GM18951 (cell line): ENCODE data around the gene ABHD17A.

Experiments
- POLR2A ChIP-seq: IDR thresholded peaks from 4 replicates; pipeline ENCODE4 v1.6.1; 2011; ENCODE audit warnings: mild to moderate bottlenecking; ENCODE audit not compliant: insufficient read length, insufficient read depth; ENCODE audit errors: extremely low read depth
- in situ Hi-C: fragments of 300-500 bp; cut with MboI; formaldehyde crosslinking; loops from one replicate; pipeline ENCODE4 v1.12.0; 2022; ENCODE audit warnings: low sequenced_read_pairs, mixed read lengths, inconsistent platforms; ENCODE audit not compliant: unreplicated experiment

ABHD17A gene

DNA sequence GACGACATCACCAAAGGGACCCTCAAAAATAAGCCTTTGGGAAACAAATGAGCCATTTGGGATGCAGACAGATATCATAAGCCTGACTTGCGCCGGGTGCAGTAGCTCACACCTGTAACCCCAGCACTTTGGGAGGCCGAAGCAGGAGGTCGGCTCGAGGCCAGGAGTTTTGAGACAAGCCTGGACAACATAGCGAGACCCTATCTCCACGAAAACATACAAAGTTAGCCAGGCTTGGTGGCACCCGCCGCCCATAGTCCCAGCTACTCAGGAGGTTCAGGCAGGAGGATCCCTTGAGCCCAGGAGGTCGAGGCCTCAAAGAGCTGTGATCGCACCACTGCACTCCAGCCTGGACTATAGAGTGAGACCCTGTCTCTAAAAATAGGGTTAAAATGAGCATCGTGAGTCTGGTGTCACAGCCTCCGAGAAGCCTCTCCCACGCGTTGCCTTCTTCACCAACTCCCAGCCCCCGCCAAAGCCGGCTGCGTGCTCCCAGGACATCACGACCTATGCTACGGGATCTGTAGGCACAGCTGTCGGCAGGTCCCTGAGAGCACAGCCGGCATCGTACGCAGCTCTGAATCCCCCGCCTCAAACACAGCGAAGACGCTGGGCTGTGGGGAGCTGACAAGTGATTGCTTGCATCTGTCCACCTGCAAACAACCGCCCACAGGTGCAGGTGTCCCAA is 38.6 kb downstream of the ABHD17A start:
- in situ Hi-C loops, result no loop called here
- TF ChIP-seq POLR2A, result no peak

DNA sequence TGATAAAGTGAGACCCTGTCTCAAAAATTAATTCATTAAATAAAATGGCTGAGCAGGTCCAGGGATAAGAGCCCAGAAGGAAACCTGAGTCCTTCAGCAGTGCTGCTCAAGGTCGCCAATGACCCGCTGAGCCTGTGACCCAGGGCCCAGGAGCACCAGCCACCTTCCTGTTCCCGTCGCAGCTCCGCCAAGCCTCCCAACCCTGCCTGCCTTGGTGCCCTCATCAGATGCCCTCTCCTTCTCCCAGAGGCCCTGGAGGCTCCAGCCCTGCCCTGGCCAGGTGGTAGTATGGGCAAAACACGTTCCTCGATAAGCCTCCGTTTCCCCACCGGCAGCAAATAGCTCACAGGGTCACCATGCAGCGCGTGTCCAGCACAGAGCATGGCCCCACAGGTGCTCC is 39.7 kb downstream of the ABHD17A start:
- in situ Hi-C loops, result no loop called here
- no peak for TF ChIP-seq POLR2A

DNA sequence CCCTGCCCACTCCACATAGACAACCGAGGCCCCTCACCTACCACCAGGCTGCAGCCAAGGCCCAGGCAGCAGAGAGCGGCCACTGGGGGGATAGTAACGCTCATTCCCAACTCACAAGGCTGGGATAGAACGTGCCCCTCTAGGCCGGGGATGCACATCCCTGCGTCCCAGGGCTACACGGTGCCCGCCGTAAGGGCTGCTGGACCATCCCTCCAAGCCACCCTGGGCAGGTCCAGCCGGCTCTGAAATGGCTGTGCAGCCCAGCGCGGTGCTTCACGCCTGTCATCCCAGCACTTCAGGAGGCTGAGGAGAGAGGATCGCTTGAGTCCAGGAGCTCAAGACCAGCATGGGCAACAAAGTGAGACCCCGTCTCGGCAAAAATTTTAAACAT is 40.2 kb downstream of the ABHD17A start:
- in situ Hi-C loops, result no loop called here
- no peak for TF ChIP-seq POLR2A

DNA sequence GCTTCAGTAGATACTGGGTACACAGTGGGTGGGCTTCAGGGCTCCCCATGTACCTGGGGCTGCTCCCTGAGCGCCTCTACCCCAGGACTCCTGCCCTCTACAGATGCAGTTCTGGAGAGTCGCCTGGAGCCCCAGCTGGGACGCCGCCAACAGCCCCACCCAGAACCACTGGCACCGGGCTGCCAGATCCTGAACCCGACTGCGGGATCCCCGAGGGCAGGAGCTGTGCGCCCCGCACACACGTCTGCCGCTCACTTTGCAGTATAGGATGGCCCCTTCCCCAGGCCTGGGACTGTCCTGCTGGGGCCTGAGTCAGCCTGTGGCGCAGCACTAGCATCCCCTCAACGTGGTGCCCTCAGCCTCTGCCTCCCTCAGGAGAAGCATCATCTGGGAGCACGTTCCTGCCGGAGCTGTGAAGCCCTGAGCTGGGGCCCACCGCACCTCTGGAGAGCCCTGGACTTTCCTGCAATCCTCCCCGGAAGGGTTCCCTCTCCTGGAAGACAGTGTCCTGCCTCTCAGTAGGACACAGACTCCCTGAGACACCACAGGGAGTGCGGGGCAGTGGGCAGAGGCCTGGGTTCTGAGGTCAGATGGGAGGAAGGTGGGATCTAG is 40.7 kb downstream of the ABHD17A start:
- in situ Hi-C loops, result no loop called here
- no peak for TF ChIP-seq POLR2A

DNA sequence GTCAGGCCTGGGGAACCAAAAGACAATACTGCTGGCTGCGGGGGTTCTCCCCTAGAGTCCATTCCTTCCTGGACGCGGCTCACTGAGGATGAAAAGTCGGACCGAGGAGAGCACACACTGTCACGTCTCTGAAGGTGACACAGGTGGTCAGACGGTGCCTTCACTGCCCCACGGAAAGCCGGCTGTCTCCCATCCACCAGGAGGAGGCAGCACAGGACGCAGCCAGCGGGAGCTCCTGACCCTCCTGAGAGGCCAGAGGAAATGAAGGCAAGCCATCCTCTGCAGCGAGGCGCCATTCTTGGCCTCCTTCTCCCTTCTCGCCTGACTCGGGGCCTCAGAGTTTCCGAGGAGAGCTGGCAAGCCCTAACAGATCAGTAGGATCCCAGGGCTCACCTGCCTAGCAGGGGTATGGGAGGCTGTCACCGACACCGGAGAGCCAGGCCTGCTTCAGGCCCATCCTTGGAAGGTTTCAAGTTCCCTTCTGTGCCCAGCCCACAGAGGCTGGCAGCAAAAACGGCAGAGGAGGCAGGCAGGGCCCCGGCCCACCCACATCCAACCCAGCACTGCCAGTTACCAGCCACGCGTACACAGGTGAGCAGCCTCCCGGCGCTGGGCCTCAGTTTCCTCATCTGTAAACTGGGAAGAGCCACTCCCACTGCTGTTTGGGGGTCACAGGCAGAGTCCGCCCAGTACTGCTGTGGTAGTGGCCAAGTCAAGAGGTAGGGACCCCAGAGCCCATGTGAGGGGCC is 41.5 kb downstream of the ABHD17A start:
- in situ Hi-C loops, result no loop called here
- no peak for TF ChIP-seq POLR2A

DNA sequence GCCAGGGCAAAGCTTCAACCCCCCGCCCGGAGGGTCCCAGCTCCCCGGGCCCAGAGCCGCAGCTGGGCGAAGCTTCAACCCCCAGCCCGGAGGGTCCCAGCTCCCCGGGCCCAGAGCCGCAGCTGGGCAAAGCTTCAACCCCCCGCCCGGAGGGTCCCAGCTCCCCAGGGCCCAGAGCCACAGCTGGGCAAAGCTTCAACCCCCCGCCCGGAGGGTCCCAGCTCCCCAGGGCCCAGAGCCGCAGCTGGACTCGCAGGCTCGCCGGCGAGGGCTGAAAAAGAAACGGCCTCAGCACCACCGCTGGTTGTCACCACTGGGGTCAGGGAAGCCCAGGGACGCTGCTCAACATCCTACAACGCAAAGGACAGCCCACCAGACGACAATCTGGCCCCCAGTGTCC is 42.2 kb downstream of the ABHD17A start:
- TF ChIP-seq POLR2A, result no peak
- in situ Hi-C loops, result no loop called here

DNA sequence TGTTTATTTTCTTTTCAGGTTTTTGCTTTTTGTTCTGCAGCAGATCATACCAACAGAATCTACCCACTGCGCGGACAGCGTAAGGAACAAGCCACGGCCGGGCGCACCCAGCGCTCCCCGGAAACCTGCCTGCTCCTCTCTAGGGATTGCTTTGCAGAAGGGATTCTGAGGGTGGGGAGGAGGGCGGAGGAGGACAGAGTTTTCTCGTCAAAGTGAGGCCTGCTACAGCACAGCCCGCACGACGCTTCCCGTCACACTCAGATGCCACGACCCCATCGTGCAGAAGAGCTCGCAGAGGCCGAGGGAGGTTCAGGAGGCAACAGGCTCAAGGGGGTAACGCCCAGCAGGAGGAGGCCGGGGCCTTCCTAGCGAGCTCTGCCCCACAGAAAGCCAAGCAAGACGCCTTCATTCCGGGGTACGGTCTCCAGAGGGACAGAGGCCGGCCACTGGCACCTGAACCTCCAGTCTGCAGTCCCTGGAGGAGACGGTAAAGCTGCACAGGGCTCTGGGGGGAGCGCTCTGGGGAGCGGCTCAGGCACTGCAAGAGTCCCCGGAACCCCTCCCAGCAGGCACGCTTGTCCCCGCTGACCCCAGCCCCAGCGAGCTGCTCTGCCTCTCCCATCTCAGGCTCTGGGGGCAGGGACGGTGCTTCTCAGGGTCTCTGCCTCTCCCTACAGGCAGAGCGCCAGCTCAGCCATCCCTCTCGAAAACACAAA is 43.9 kb downstream of the ABHD17A start:
- TF ChIP-seq POLR2A, result no peak
- in situ Hi-C loops, result no loop called here

DNA sequence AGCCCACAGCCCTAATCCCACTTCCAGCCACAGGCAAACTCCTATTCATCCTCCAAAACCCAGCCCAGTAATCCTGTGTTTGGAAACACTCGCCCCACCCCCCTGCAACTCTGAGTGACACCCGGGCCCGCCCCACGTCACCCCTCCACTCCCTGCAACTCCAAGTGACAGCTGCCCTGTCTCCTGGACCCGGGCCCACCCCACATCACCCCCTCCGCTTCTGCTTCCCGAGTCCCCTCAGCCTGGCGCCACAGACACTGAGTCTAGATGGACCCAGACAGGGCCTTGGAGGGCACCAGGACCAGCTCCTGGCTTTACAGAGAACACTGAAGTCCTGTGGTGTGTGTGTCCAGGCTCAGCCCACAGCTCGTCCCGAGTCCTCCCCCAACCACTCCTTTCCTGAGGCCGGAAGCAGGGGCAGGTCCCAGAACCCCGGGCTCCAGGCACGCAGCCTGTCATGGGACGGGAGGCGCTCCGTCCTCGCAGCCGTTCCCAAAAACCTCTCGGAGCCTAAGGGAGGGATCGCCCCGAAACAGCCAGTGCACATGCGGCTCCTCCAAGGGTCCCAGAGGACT is 44.7 kb downstream of the ABHD17A start:
- in situ Hi-C loops, result no loop called here

DNA sequence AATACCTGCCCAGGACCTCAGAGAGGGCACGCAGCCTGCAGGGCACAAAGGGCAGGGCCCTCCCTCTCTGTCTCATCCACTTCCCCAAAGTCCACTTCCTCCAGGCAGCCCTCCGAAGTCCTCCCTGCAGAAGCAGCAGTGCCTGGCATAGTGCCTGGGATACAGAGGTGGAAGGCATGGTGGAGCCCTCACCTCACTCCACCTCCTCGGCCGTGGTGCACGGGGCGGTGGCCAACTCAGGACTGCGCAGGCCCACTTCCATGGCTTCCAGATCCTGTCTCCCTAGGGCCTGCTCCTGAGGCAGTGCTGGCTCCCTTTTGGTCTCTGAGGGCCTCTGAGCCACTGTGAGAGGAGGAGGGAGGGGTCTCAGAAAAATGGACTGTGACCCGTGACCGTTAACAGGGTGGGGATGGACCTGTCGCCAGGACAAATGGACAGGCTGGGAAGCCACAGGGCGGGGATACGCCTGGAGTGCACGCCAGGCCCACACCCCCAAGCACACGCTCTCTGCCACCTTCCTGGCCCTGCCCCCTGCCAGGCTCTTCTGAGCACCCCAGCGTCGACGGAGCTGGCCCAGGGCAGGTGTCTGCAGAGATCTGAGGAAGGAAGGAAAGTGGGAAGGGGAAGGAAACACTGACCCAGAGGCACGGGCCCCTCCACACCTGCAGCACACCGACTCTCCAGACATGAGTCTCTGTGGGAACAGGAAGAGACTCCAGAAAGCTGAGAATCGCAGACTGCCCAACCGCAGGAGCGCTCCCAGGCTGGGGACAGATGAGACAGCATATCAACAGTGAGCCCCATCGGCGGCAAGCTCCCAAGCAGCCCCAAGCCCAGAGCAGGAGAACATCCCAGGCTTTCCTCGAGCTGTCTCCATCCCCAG is 45.4 kb downstream of the ABHD17A start:
- in situ Hi-C loops, result no loop called here
- no peak for TF ChIP-seq POLR2A

More for the DNA sequence above, 44.7 kb downstream of the ABHD17A start:
- TF ChIP-seq POLR2A, result no peak

DNA sequence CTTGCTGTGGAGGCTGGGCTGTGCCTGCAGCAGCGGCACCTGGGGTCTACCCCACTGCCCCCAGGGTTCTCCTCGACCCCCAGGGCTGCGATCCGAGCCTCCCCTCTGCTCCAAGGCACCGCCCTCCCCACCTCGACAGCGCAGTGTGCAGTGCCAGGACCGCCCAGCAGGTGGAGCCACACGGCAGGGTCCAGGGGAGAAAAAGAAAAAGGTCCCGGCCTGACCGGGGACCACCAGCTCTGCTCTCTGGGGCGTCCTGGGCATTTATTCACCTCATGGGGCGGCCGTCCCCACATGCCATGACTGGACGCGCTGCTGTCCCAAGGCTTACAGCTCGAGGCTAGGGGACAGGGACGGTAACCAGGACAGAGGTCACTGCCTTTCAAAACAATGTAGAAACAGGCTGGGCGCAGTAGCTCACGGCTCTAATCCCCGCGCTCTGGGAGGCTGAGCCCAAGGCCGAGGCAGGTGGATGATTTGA is 47.6 kb downstream of the ABHD17A start:
- TF ChIP-seq POLR2A, result no peak
- in situ Hi-C loops, result no loop called here

DNA sequence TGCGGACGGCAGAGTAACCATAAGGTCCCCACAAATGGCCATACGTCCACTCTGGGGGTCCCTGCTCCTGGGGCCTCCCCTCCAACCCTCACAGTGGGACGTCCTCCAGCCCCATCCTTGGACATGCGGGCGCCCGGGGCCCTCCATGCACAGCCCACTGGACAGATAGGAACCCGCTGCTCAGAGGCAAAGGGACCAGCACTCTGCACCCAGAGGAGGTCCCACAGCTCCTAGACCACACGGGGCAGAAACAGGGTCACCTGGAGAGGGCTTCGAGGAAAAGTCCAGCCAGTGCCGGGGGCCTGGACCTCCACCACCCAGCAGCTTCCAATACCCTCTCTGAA is 48.1 kb downstream of the ABHD17A start:
- in situ Hi-C loops, result no loop called here
- no peak for TF ChIP-seq POLR2A
